HG03066 (cell line): ENCODE results near the gene BPTF.
"Not testable (repeated sequence)": the region's sequence is repeated elsewhere in the genome, so short reads cannot be mapped to it uniquely, and the experiment has no call there.

Source experiments
- ATAC-seq: cut with Tn5 transposase; IDR thresholded peaks from one replicate; pipeline ENCODE4 v1.9.1; 2021; ENCODE audit warnings: low read depth; ENCODE audit not compliant: unreplicated experiment

Gene BPTF

DNA sequence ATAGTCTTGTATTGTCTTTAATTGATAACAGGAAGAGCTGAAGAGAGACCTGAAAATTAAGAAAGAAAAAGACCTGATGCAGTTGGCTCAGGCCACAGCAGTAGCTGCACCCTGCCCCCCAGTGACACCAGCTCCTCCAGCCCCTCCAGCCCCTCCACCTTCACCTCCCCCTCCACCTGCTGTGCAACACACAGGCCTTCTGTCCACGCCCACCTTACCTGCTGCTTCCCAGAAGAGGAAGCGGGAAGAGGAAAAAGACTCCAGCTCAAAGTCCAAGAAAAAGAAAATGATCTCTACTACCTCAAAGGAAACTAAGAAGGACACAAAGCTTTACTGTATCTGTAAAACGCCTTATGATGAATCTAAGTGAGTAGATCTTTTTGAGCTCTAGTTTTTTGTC is 134.2 kb downstream of the BPTF start:
- ATAC-seq, result no peak

DNA sequence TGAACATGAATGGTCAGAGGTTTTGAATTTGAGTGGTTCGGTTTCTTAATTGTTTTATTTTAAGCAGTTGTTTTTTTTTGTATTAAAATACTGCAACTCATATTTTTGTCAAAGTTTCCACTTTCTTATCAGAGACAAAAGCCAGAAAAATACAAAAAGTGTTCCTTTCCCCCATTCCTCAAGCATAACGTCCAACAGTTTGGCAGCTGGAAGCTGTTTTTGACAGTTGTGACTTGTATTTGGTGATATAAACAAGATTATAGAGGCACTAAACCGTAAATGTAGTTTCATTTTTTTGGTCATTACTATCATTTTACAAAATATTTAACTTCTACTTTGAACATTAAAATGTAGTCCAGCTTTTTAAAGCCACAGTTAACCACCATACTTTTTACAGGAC is 135.0 kb downstream of the BPTF start:
- not testable (repeated sequence) for ATAC-seq

DNA sequence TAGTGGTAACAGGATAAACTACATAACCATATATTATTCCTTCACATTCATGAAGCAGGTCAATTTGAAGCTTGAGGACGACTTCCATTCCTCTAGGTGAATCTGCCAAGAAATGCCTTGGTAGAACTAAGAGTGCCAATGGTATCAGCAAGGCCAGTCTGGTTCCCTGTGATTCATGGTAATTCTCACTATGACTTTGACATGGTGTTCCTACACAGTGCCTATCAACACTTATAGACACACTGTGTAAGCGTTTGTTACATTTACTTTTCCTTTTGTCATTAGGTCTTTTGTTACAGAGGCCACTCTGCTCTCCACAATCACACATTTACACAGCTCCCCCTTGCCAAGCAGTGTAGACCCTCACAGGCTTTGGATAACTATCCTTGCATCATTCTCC is 136.9 kb downstream of the BPTF start:
- ATAC-seq, result not testable (repeated sequence)

DNA sequence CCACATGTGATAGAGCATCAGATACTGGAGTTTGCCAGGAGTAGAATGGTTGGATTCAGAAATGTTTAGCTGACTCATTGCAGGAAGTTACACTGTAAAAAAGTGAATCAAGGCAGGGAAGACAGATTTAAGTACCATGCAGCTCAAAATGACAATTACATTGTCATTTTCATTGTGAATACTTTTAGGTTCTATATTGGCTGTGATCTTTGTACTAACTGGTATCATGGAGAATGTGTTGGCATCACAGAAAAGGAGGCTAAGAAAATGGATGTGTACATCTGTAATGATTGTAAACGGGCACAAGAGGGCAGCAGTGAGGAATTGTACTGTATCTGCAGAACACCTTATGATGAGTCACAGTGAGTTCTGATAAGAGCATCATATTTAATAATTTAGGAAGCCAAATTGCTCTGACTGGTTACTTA is 137.9 kb downstream of the BPTF start:
- not testable (repeated sequence) for ATAC-seq

DNA sequence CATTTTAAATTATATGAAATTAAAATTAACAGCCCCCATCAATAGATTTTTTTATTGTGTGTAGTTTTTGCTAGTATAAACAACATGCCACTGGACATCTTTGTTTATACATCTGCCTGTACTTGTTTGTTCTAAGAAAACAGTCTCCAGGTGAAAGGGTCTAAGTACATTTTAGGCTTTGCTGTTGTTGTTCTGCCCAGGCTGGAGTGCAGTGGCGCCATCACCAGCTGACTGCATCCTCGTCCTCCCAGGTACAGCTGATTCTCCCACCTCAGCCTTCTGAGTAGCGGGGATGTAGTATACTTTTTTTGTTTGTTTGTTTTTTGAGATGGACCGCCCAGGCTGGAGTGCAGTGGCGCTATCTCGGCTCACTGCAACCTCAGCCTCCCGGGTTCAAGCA is 145.5 kb downstream of the BPTF start:
- ATAC-seq, result no peak

DNA sequence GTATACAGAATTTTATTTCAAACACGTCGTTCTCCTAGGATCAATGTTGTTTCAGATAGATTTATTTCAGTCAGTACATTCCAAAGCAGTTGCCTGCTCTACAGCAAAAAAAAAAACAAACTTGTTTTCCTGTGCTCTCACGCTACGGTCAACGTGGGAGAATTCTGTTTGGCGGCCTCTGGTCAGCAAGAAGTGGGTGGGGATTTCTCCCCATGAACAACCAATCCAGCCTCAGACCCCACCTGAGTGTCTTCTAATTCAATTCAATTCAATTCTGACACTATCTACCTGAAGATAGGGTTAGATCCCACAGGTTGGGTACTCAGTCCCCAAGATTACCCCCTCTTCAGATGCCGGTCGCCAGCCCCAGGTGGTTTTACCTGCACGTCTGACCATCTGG is 148.9 kb downstream of the BPTF start:
- no peak for ATAC-seq

DNA sequence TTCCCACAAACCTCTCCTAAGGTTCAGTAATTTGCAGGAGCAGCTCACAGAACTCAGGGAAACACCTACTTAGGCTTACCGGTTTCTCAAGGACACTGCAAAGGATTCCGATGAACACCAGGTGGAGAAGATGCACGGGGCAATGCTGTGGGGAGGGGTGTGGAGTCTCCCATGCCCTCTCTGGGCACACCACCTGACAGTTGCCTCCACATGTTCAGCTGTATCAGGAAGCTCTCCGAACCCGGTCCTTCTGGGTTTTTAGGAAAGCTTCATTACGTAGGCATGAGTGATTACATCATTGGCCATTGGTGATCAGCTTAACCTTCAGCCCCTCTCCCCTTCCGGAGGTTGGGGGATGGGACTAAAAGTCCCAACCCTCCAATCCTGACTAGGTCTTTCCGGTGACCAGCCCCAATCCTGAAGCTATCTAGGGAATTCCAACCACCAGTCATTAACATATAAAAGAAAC is 149.3 kb downstream of the BPTF start:
- no peak for ATAC-seq

DNA sequence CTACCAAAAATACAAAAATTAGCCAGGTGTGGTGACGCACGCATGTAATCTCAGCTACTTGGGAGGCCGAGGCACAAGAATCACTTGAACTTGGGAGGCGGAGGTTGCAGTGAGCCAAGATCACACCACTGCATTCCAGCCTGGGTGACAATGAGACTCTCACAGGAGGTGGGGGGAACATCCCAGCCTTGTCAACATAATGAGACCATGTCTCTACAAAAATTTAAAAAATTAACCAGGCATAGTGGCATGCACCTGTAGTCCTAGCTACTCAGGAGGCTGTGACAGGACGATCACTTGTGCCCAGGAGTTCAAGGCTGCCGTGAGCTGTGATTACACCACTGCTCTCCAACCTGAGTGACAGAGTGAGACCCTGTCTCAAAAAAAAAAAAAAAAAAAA is 151.0 kb downstream of the BPTF start:
- ATAC-seq, result not testable (repeated sequence)

DNA sequence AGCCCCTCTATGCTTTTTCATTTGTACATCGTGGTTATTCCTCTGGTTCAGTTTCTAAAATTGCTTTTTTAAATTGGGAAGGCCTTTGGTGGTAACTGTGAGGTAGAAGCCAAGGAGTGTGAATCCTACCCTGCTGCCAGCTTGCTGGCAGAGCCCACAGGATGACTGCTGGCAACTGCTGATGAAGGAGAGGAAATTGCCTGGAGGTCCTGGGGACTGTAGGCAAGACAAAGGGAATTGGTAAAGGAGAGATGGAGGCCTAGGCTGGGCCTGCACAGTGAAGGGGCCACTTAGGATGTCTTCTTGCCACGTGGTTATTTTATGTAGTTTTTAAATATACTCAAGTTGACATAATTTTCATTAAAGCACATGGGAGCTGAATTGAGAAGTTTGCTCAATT is 155.2 kb downstream of the BPTF start:
- no peak for ATAC-seq

DNA sequence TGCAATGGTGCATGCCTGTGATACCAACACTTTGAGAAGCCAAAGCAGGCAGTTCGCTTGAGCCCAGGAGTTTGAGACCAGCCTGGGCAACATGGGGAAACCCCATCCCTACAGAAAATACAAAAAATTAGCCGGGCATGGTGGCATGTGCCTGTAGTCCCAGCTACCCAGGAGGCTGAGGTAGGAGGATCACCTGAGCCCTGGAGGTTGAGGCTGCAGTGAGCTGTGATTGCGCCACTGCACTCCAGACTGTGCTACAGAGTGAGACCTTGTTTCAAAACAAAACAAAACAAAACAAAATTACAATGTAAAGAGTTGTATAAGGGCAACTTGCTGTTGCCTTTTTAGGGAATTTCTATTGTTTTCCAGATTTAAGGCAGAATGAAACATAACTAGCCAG is 155.6 kb downstream of the BPTF start:
- ATAC-seq, result not testable (repeated sequence)

DNA sequence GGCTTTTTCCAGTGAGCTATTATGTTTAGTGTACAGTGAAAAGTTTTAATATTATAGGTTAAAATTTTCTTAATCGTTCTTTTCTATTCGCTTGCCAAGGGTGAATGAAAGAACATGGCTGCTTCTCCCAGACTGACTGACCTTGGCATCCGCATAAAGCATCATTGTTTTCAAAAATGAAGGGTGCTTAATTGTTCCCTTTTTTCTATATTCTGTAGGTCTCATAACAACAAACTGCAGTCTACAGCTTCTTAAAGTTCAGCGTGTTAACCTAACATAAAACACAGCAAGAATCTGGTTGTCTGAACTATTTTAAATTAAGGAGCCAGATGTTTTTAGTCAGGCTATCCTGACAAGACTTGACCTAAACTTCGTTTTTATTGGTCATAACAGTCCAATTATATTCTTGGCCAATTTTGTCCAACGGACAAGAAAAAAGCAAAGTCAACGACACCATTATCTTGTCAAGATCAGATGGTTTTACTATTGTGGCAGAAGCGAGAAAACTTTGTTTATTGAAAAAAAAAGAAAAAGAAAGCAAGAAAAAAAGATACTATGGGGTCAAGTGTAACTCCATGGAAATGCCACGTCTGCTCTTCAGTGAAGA is 156.8 kb downstream of the BPTF start:
- ATAC-seq, result no peak

DNA sequence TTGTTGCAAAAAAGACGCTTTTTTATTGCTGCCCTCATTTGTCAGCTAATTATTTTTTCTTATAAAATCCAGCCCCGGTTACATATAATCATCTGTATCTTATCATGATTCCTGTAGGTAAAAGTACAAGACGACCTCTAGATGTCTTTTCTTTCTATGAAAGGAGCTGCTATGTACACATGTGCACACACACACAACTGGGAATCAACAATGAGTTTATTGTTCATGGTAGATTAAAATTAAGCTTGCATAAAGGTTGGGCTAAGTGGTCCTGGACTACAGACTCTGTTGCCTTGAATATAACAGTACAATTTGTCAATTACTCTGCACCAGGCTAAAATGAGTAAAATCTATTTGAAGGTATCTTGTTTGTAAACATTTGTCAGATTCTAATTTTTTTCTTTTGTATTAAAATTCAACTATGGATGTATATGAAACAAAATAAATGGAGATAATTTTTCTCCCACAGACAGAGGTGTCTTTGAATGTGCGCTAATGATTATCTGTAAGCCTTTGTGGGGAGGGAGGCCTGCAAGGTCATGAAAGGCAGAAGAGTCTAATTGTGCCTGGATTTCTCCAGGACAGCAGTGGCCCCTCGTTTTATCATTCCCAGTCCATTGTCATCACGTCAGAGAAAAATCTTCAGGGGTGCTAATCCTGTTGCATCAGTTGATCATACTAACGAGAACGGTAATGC is 157.5 kb downstream of the BPTF start:
- no peak for ATAC-seq

DNA sequence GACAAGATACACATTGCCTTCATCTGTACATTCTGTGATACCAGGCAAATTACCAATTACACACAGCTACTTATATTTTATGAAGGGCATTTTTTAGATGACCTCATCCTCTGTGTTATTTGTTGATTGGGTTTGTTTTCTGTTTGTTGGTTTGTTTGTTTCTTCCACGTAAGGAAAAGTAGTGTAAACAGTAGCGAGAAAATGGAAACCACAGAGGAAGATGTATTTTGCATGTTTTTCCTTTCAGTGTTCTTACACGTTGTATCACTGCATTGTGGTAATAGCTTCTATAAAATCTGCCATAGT is 158.0 kb downstream of the BPTF start:
- ATAC-seq, result no peak

DNA sequence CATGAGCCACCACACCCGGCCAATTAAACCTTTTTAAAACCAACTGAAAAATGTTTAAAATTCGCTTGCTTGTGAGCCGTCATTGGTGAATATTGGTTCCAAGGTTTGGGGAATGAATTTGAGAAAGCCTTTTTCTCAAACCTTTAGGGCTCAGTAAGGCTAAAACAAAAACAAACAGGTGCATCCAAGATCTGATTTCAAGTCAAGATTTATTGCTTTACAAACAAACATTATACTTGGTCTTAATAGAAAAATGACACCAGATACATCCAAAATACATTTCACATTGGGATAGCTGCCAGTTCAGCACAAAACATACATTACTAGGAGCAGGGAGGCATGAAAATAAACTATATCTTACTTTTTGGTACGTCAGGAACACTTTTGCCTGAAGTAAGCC is 165.6 kb downstream of the BPTF start:
- ATAC-seq, result no peak

DNA sequence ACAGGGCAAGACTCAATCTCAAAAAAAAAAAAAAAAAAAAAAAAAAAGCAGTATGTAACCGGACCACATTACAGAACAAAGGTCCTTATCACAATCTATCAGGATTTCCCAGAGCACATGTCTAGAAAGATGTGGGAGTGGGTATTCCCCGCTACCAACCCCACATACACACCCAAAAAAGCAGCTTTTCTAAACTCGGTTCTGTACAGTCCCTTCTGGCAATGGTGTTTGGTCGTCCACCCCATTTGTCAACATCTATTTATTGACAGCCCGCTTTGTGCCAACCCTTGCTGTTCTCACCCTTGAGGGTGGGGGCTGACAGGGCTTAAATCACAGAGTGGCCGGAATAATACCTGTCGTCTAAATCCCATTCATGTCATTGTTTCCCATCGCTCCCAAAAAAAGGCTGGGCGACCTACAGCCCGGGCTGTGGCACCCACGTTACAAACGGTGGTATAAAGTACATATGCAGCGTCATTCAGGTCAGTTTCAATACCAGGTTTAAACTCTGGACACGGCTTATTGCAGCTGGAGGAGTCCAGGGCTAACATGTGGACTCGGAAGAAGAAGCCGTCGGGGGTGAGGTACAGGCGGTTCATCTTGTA is 167.3 kb downstream of the BPTF start:
- ATAC-seq, result no peak

DNA sequence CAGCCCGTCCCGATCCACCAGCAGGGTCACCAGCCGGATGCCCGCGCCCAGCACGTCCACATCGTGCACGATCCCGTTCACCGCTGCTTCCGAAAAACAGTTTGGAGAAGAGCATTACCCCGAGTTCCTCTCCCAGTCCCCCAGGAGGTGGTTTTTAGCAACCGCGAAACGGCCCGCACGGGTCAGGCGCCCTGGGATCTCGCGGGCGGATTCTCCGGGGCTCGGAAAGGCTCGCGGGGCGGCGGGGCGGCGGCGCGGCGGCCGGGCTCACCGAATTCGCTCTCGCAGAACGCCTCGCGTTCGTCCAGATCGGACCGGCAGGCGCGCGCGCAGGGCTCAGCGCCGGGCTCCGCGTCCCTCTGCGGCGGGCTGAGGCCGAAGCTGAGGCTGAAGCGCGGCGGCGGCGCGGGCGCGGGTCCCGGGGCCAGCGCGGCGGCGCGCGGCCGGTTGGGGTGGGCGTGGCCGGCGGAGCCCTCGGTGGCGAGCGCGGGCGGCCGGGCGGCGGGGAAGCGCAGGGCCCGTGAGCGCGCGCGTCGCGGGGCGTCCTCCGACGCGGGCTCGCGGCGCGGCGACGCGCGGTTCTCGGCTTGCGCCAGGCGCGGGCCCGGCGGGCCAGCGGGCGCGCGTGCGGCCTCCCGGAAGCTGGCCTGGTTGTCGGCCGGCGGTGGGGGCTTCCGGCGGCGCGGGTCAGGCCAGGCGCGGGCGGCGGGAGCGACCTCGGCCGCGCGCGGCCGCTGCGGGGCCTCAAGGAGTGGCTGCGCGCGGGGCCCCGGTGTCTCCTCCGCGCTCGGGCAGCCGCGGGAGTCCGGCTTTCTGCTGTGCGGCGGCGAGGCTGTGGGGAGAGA is 168.1 kb downstream of the BPTF start:
- ATAC-seq, result peak; percentile 61

DNA sequence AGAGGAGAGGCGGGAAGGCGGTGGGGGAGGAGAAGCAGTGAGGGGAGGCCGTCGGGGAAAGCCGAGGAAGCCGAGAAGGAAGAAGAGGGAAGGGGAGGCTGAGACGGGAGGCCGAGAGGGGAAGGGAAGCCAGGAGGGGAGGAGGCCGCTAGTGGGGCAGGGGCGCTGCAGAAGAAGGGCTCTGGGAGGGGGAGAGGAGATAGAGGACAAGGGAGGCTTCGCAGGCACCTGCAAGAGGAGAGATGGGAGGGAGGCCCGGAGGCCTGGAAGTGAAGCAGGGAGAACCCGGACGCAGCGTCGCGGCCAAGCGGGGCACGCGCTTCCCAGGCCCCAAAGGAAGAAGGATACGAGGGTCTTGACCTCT is 168.7 kb downstream of the BPTF start:
- ATAC-seq, result peak; percentile 3

DNA sequence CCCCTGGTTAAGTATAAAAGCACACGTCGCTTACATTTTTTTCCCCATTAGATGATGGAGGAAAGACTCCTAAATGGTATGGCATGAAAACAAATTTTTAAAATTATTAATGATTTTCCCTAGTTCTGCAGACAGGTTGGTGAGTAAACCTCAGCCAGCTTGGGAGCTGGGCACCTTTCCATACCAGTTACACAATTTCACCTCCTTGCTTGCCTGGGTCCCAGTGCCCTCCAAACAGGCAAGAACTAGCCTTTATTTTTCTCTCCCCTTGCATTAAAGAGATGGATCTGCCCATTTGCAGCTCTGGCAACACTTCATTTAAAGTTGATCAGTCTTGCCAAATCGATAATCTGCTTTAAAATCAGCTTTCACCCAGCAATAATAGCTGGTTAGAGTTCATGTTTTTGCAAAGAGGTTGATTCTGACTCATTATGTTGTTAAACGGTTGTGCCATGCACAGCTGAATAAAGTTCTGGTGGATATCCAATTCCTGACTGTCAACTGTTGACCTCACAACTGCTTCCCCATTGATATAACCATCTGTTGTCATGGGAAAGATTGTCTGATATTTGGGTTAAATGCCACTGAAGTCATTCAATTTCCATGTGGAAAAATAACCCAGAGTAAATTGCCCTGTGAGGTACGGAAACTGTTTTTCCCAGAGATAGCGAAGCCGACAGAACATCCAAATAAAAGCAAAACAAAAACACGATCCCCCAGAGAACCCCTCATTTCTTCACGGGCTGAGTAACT is 169.7 kb downstream of the BPTF start:
- no peak for ATAC-seq

DNA sequence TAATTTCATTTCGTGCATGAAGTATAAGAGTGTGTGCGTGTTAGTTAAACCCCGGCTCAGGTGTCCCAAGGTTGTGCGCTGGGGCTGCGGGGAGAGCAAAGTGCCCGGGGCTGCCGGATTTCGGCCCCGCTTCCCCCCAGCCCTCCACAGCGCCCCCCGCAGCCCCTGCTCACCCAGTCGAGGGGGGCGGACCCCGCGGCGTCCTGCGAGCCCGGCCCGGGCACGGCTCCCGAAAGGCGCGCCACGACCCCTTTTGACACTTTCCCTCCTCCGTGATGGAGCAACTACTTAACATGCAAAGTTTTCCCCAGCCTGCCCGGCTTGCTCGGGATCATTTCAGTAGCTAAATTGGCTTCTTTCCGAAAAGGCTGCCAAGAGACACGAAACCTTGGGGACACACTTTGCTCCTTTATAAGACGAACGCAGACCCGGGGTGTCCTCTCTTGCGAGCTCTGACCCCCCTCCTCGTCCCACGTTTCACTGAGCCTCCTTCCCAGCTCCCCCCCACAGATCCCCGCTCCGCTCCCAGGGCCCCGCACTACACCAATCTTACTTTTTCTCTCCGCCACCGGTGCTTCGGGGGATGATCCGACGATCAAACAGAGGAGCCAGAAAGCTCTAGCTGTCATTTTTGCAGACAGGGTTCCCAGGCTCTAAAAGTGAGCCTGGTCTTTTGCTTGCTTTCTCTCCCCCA is 170.4 kb downstream of the BPTF start:
- ATAC-seq, result no peak
